SK-N-MC (cell line): ENCODE results near the gene PPP6R3.

Experiments
- EZH2 ChIP-seq: fragments of 200-600 bp; sonication (generic); IDR thresholded peaks from one replicate; pipeline ENCODE4 v1.6.1; 2017; ENCODE audit warnings: antibody characterized with exemption
- POLR2AphosphoS5 ChIP-seq: IDR thresholded peaks from 2 replicates; pipeline ENCODE4 v1.6.1; 2012; ENCODE audit warnings: mild to moderate bottlenecking, low read depth, low read length, borderline replicate concordance

DNA sequence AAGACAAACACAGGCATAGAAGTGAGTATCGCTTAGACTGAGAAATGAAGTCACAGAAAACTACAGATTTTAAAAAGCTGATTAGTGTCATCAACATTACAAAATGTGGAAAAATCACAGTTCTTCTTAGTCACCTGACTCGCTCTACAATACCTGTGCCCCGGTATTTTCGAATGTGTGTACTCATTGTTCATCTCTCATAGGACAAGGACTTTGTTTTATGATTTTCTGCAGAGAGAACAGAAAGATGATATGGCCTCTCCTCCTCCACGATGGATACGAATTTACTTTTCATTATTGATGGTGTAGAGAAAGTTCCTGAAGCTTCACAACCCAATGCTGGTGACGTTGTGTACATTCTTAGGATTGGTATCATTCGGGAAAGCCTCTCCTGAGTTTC is 194.4 kb downstream of the PPP6R3 start:
- TF ChIP-seq EZH2: no peak
- no peak for TF ChIP-seq POLR2AphosphoS5
